Large intestine (tissue), 3 donors: ENCODE results near the gene SLC5A11. TPM values are rescaled to one million over a fixed set of nuclear protein-coding genes. Genes with fewer than 3 reads are reported as not detected.

ENCODE experiments used
- DNase-seq, 2 donors: peaks; one replicate each; pipeline versions ENCODE4 v3.0.0 to v3.0.0-alpha.2; 2013
- H3K27ac ChIP-seq: one replicate; pipeline ENCODE4 v1.5.1; 2013; ENCODE audit warnings: low read length
- H3K27me3 ChIP-seq: 2 replicates; pipeline ENCODE4 v1.6.1; 2013; ENCODE audit warnings: low read length; ENCODE audit not compliant: control insufficient read depth, insufficient read depth
- H3K36me3 ChIP-seq: 2 replicates; pipeline ENCODE4 v1.6.1; 2013; ENCODE audit warnings: low read length; ENCODE audit not compliant: control insufficient read depth, insufficient read depth
- H3K4me1 ChIP-seq: one replicate; pipeline ENCODE4 v1.6.1; 2013; ENCODE audit warnings: low read length; ENCODE audit not compliant: control insufficient read depth, insufficient read depth
- H3K4me3 ChIP-seq: one replicate; pipeline ENCODE4 v1.5.1; 2013; ENCODE audit warnings: low read length
- H3K9me3 ChIP-seq: one replicate; pipeline ENCODE4 v1.6.1; 2013; ENCODE audit warnings: mild to moderate bottlenecking, low read depth, low read length, moderate library complexity; ENCODE audit not compliant: control insufficient read depth
- WGBS: methylation state at CpG from one replicate; pipeline ENCODE4 v1.1.5; 2013; ENCODE audit warnings: low lambda C conversion rate; ENCODE audit not compliant: insufficient coverage; 5-methylcytosine and 5-hydroxymethylcytosine counted together
- polyA plus RNA-seq: library from polyadenylated mRNA; unstranded; fragments of 120-200 nt; gene quantifications from one replicate; pipeline ENCODE4 v1.2.1, GENCODE V29; 2013

SLC5A11 gene
- polyA plus RNA-seq, 1 donor: 10.0 TPM

GRCh38 chr16:24936151-24936550 lies 90.4 kb downstream of the SLC5A11 start:
- DNase-seq: no peak
- Histone ChIP-seq H3K27me3 (no peaks in the 10 kb centered on the region), H3K4me1 (no peaks in the 10 kb centered on the region), H3K27ac (no peak overlapping the region), H3K9me3 (no peaks in the 10 kb centered on the region), H3K36me3 (peaks cover 84% of the 10 kb centered on the region), H3K4me3 (no peak overlapping the region)
- WGBS: no CpG with 5 or more reads among the region's 4 CpGs

GRCh38 chr16:24939224-24939623 lies 93.5 kb downstream of the SLC5A11 start:
- H3K27me3 ChIP-seq: no peaks in the 10 kb centered on the region
- no peaks in the 10 kb centered on the region for H3K9me3 ChIP-seq
- H3K4me3 ChIP-seq: no peak overlapping the region
- no peak for DNase-seq
- peaks cover 79% of the 10 kb centered on the region for H3K36me3 ChIP-seq
- WGBS: 100% methylated on average over 2 of the region's 14 CpGs
- no peaks in the 10 kb centered on the region for H3K4me1 ChIP-seq
- H3K27ac ChIP-seq: no peak overlapping the region

- Histone ChIP-seq H3K4me1 (no peaks in the 10 kb centered on the region), H3K4me3 (no peak overlapping the region), H3K9me3 (no peaks in the 10 kb centered on the region), H3K36me3 (peaks cover 75% of the 10 kb centered on the region), H3K27me3 (no peaks in the 10 kb centered on the region), H3K27ac (no peak overlapping the region)
- no CpG with 5 or more reads among the region's 2 CpGs for WGBS
- no peak for DNase-seq
These were observed 94.0 kb downstream of the SLC5A11 start for GRCh38 chr16:24939738-24940137.

- H3K27me3 ChIP-seq: no peaks in the 10 kb centered on the region
- H3K4me3 ChIP-seq: no peak overlapping the region
- H3K9me3 ChIP-seq: no peaks in the 10 kb centered on the region
- DNase-seq: no peak
- H3K4me1 ChIP-seq: no peaks in the 10 kb centered on the region
- no peak overlapping the region for H3K27ac ChIP-seq
- WGBS: 100% methylated on average over 3 of the region's 7 CpGs
- H3K36me3 ChIP-seq: peaks cover 80% of the 10 kb centered on the region
These were observed 97.7 kb downstream of the SLC5A11 start for GRCh38 chr16:24943471-24943870.

GRCh38 chr16:24944206-24944605 lies 98.4 kb downstream of the SLC5A11 start:
- Histone ChIP-seq H3K4me1 (no peaks in the 10 kb centered on the region), H3K27ac (no peak overlapping the region), H3K4me3 (no peak overlapping the region), H3K36me3 (peaks cover 78% of the 10 kb centered on the region), H3K27me3 (no peaks in the 10 kb centered on the region), H3K9me3 (no peaks in the 10 kb centered on the region)
- no peak for DNase-seq
- no CpG with 5 or more reads among the region's 3 CpGs for WGBS

GRCh38 chr16:24946155-24946554 lies 100.4 kb downstream of the SLC5A11 start:
- no peak overlapping the region for H3K4me3 ChIP-seq
- no peak overlapping the region for H3K27ac ChIP-seq
- peaks cover 73% of the 10 kb centered on the region for H3K36me3 ChIP-seq
- H3K4me1 ChIP-seq: no peaks in the 10 kb centered on the region
- 100% methylated on average over 1 of the region's 6 CpGs for WGBS
- no peak for DNase-seq
- H3K27me3 ChIP-seq: no peaks in the 10 kb centered on the region
- H3K9me3 ChIP-seq: no peaks in the 10 kb centered on the region

GRCh38 chr16:24950275-24950674 lies 104.5 kb downstream of the SLC5A11 start:
- H3K27me3 ChIP-seq: no peaks in the 10 kb centered on the region
- H3K9me3 ChIP-seq: no peaks in the 10 kb centered on the region
- peaks cover 71% of the 10 kb centered on the region for H3K36me3 ChIP-seq
- peak overlapping the region; percentile 56 for H3K27ac ChIP-seq
- no peaks in the 10 kb centered on the region for H3K4me1 ChIP-seq
- DNase-seq: peak; percentile 62 to 76
- WGBS: no CpG with 5 or more reads among the region's 5 CpGs
- no peak overlapping the region for H3K4me3 ChIP-seq

GRCh38 chr16:24953306-24953705 lies 107.5 kb downstream of the SLC5A11 start:
- no peaks in the 10 kb centered on the region for H3K4me1 ChIP-seq
- H3K9me3 ChIP-seq: no peaks in the 10 kb centered on the region
- no peak overlapping the region for H3K4me3 ChIP-seq
- WGBS: no CpG with 5 or more reads among the region's 6 CpGs
- no peaks in the 10 kb centered on the region for H3K27me3 ChIP-seq
- DNase-seq: no peak
- peaks cover 76% of the 10 kb centered on the region for H3K36me3 ChIP-seq
- no peak overlapping the region for H3K27ac ChIP-seq

- peaks cover 77% of the 10 kb centered on the region for H3K36me3 ChIP-seq
- no peak overlapping the region for H3K27ac ChIP-seq
- 60% methylated on average over 1 of the region's 5 CpGs for WGBS
These were observed 108.0 kb downstream of the SLC5A11 start for GRCh38 chr16:24953721-24954120.

GRCh38 chr16:24954137-24954536 lies 108.4 kb downstream of the SLC5A11 start:
- WGBS: 100% methylated on average over 1 of the region's 4 CpGs
- H3K27me3 ChIP-seq: no peaks in the 10 kb centered on the region
- DNase-seq: no peak
- peaks cover 77% of the 10 kb centered on the region for H3K36me3 ChIP-seq
- H3K9me3 ChIP-seq: no peaks in the 10 kb centered on the region
- H3K4me1 ChIP-seq: no peaks in the 10 kb centered on the region
- no peak overlapping the region for H3K27ac ChIP-seq
- H3K4me3 ChIP-seq: no peak overlapping the region

More at GRCh38 chr16:24953721-24954120, 108.0 kb downstream of the SLC5A11 start:
- Histone ChIP-seq H3K4me3 (no peak overlapping the region), H3K4me1 (no peaks in the 10 kb centered on the region), H3K27me3 (no peaks in the 10 kb centered on the region), H3K9me3 (no peaks in the 10 kb centered on the region)
- DNase-seq: peak in 1 of 2 donors; percentile 11

- no peaks in the 10 kb centered on the region for H3K27me3 ChIP-seq
- no peaks in the 10 kb centered on the region for H3K9me3 ChIP-seq
- no peaks in the 10 kb centered on the region for H3K4me1 ChIP-seq
- WGBS: 100% methylated on average over 1 of the region's 11 CpGs
- no peak for DNase-seq
- peaks cover 79% of the 10 kb centered on the region for H3K36me3 ChIP-seq
- H3K4me3 ChIP-seq: no peak overlapping the region
- H3K27ac ChIP-seq: no peak overlapping the region
These were observed 110.4 kb downstream of the SLC5A11 start for GRCh38 chr16:24955975-24956731.
